Endometrium (tissue), 2 donors: ENCODE data around the gene SMCO2.

Experiments used
- FAIRE-seq: peaks from 2 replicates; lab custom pipeline; 2012; peaks lifted over from hg19 to GRCh38; lab: Jason Lieb, UNC
- donor health status: control.
- donor health status: control.

The SMCO2 gene

DNA sequence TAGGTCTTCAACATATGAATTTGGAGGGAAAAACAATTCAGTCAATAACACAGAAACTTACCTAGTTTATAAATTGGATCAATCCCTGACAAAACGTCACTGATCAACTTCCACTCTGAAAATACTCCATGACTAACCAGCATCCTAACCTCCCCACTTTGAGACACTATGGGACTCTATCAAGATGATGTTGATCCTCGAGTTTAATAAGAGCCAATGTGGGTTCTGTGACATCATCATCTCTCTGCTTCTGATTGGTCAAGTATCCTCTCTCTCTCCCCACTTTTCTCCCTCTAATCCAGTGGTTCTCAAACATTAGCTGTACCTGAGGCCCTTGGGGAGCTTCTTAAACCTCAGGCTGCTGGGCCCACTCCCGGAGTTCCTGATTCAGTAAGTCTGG, at the start of gene SMCO2:
Gene SMCO2 (plus strand): TSS at position 301 of the 400 bp plus-strand sequence. CDS start 23,896 bp downstream, outside the sequence.
- no peak for FAIRE-seq

DNA sequence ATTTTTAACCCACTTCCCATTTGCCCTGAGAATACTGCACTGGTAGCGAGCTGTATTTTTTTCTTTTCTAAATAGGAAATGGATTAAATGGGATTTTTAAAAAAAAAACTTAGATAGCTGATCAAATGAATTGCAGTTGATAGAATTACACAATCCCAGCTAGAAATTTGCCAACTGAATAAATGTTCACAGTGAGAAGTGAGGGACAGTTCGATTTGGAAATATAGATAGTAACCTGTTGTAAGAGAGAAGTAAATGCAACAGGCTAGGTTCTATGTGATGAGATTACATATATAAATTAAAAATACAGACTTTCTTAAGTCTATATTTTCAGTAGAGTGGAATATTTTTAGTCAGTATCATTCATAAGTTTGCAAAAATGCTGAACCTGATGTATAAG, 48.1 kb upstream of the SMCO2 start:
- no peak for FAIRE-seq

- no peak for FAIRE-seq
Measured at GRCh38 chr12:27399074-27399473, 47.5 kb upstream of the SMCO2 start.

GRCh38 chr12:27400856-27401354, 45.6 kb upstream of the SMCO2 start:
- no peak for FAIRE-seq

GRCh38 chr12:27412047-27412446, 34.5 kb upstream of the SMCO2 start:
- no peak for FAIRE-seq

DNA sequence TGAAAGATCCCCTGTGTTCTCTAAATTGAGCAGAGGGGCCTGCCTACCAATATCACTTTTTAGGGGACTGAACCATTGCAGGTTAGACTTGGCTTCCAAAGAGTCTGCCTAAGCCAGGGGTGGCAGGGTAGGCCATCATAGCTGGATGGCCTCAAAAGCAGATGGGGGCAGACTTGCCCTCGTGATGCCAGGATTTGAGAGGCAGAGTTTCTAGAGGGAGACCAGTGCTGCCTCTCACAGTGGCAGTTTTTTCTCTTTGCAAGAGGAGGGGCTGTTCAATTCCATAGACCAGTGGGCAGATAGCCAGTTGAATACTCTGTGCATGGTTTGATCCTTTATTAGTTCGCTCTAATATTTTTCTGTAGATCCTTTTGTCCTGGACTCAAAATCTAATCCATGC, 23.8 kb upstream of the SMCO2 start:
- no peak for FAIRE-seq

DNA sequence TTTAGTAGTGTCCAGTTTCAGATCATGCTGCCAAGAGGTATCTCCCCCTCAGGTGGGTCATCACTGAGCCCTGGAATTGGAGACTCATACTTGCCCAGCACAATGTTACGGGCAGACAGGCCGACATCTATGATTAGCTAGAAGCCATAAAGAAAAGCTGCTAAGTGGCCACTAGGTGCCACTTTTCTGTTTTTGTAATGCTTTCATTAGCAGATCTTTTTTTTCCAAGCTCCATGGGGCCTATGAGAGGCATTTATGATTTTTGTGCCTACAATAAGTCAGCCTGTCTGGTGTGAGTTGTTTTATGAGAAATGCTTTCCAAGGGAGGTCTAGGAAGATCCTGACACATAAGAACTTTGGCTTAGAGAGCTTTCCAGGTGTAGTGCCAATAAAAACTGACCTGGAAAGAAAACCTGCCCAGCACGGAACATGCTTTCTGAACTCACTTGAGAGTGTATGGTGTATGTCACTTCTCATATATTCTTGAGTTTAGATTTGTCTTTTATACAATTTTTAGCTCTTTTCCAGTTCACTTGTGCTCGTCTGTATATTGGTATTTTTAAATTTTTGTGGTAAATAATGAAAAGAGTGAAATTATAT, 21.8 kb upstream of the SMCO2 start:
- FAIRE-seq: no peak

DNA sequence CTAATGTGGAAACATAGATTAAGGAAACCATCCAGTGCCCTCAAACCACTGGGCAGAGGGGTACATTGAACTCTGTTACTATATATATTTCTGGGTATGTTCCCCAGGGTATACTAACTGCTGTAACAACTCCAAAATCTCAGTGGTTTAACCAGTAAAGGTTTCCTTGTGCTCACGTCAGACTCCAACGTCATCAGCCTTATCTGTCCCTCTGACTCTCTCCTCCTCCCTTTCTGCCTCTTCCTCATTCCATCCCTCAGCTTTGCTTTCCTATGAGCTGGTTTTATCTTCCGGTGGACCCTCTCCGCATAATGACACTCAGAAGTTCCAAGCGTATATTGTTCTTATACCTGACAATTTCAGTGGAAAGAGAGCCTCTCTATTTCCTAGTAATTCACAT, 21.2 kb upstream of the SMCO2 start:
- no peak for FAIRE-seq

DNA sequence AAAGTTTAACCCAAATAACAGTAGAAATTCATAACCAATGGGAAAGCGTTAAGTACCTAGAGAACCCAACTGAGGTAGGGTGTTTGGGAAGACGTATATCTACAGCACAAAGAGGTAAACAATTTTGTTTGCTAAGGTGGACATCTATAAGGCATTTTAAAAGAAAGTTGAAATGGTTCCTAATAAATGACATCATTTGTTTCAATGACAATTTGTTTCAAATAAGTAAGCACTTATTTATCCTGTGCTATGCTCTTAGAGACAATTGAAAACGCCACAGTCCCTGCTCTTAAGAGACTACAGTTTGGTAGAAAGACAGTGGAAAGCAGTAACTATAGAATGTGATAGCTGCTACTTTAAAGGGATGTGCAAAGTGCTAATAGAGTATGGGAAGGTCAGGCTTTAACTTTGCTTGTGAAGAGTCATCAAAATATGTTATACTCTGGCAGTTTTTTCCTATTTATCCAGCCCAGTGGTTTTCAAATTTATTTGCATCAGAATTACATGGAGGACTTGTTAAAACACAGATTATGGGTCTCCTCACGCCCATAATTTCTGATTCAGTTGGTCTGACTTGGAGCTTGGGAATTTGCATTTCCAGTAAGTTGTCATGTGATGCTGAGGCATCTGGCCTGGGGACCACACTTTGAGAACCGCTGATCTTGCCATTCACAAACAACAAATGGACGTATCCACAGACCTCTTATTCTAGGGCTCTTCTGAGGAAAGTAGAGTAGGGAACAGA, 19.6 kb upstream of the SMCO2 start:
- FAIRE-seq: no peak

DNA sequence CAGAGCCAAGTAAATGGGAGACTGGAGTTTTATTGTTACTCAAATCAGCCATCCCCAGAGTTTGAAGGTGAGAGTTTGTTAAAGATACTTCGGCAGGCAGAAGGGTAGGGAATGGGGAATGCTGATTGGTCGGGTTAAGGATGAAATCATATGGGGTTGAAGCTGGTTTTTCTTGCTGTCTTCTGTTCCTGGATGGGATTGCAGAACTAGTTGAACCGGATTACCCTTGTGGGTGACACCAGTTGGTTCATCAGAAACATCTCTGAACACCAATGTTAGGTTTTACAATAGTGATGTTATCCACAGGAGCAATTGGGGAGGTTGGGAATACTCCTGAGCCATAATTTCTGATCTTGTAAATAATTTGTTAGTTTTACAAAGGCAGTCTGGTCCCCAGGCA, 18.7 kb upstream of the SMCO2 start:
- FAIRE-seq: no peak

DNA sequence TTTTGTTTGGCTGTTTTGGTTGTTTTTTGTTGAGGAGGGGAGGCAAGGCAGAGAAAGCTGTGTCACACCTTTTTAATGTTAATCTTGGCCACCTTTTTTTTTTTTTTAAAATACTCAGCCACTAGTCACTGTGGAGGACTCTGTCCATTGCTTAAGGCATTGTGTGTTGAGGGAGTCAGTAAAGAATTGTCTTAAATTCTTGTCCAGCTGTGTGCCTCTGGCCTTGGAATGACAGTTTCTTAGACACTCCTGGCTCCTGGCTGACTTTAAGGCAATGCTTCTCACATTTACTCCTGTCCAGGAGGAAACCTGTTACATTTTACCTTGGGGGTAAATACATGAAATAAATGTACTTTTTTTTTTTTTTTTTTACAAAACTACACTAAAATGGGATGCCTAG, 18.1 kb upstream of the SMCO2 start:
- no peak for FAIRE-seq

GRCh38 chr12:27429606-27430005, 16.9 kb upstream of the SMCO2 start:
- FAIRE-seq: no peak

DNA sequence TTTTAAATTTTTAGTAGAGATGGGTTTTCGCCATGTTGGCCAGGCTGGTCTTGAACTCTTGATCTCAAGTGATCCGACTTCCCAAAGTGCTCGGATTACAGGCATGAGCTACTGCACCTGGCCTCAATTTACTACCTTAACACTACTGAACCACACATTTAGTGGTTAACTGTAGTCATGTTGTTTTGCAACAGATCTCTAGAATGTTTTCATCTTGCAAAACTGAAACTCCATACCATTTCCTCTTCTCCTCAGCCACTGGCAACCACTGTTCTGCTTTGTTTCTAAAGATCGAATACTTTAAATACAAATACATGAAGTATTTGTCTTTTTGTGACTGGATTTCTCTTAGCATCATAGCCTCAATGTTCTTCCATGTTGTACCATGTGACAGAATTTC, 15.4 kb upstream of the SMCO2 start:
- FAIRE-seq: no peak

DNA sequence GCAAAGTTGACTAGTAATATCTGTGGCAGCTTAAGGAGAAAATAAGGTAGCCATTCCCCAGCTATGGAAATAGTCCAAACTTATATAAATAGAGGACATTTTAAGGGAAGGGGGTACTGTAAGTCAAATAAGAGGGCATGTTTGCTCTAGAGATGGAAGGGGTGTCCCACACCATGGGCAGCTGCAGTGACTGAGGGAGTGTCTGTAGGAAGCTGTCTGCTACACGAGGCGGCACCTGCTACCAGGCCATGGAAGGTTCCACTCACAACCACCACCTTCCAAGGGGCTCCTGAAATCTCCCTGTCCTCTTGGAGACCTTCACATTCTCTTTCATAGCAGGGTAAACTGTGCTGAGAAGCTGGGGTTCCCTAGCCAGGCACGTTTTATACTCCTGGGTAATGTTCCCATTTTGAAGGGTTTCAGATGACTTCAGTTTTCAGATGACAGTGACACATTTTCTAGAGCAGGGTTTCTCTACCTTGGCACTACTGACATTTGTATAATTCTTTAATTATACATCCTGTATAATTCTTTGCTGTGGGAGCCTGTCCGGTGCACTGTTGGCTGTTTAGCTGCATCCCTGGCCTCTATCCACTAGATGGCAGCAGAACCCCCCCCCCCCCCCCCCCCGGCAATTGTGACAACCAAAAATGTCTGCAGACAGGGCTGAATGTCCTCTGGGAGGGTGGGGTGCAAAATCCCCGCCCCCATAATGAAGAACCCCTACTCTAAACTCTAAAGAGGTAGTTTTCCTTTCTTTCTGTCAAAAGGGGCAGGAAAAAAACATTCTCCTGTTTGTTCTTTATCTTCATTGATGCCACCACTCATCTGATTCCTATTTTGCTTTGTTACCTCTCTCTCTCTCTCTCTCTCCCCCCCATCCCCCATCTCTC, 11.6 kb upstream of the SMCO2 start:
- FAIRE-seq: no peak

- FAIRE-seq: no peak
Measured at GRCh38 chr12:27436029-27436428, 10.5 kb upstream of the SMCO2 start.

- FAIRE-seq: no peak
Measured at GRCh38 chr12:27436768-27437167, 9.8 kb upstream of the SMCO2 start.

DNA sequence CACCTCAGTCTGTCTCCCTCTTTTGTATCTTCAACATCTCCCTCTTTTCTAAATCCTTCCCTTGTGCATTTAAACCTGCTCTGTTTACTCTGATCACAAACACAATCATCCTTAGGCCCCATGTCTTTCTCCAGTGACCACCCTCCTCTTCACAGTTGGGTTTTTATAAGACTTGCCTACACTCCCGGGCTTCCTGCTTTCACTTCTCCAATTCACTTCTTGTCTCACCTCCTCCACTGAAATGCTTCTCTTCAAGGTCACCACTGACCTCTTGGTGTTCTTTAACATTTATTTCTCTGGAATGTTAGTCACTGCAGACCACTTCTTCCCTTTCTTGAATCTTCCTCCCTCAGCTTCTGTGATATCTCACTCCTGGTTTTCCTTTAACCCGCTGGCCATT, 8.7 kb upstream of the SMCO2 start:
- no peak for FAIRE-seq

GRCh38 chr12:27447761-27448160, 1.2 kb downstream of the SMCO2 start:
- FAIRE-seq: no peak

- FAIRE-seq: no peak
Measured at GRCh38 chr12:27449026-27449425, 2.5 kb downstream of the SMCO2 start.

DNA sequence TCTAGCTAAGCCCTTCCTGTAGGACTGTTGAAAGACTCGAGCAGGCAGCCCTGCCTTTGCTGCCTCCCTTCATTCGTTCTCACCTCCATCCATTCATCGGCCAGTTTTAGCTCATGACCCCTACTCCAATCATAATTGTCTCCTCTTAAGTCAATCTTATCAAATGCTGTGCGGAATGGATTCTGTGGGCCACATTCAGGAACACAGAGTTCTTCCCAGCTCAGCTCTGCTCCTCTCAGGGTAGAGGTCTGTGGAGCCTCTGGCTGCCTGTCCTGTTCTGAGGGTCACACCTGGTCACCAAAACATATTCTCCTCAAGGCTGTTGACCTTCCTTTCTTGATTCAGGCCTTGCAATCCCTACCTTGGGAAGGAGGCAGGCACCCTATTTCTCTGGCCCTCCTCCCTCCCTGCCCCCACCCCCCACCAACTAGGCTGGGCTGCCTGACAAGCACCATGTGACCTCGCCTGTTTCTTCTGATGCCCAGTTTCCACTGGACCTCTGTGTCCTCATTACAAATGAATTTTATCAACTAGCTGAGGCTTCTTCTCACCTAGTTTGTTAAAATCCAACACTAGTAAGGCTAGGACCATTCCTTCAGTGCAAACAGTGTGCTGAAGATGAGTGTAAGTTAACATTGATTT, 3.5 kb downstream of the SMCO2 start:
- no peak for FAIRE-seq

DNA sequence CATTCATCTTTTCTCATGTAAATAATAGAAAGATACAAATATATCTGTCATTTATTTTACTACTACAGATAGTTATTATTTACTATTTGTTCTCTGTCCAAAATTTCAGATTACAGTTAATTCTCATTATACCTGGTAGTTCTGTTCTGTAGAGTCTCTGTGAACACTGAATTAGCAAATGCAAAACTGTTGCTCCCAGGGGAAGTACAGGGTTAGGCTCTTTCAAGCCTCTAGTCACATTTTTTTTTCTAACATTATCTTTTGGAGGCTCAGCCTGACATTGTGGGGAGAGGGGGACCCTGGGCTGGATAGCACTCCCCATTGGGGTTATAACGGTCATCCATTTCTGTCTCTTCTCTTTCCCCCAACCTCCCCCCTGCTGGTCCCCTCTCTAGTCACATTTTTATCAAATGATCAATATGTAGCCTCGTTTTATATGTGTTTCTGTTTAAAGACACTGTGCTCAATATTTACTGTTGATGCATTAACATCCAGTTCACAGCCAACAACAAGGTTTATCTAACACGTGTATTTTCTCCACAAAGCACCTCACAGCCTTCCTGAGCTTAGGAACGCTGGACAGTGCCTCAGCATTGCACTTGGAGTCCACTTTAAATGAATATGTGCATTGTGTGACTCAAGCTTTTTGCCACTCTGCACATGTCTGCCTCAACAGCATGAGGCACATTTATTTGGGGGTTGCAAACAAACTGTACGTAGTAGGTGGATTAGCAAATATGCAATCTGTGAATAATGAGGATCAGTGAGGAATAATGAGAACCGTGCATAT, 4.7 kb downstream of the SMCO2 start:
- no peak for FAIRE-seq

DNA sequence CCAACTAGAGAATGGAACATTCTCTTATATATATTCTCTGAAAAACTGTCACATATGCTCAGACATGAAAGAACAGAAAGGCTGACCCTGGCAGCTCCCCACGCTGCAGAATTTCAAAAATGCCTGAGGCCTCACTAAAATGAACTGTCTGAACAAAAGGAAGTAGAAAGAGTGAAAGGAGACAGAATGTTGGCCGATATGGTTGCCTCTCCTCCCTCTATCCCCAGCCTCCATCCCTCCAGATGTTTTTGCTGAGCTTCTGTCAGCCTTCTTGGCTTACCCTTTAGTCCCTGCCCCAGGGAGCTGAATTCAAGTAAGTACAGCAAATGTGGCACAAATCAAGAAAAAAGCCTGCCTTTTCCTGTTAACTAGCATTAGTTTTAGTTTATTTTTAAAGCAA, 6.9 kb downstream of the SMCO2 start:
- no peak for FAIRE-seq
